Spleen (tissue), 11 donors: ENCODE data around the gene CALCOCO1. TPM values are rescaled to one million over a fixed set of nuclear protein-coding genes. Genes with fewer than 3 reads are reported as not detected.

Experiments
- DNase-seq: peaks from one replicate; pipeline ENCODE4 v3.0.0-alpha.2; 2020
- H3K27ac ChIP-seq, 8 donors: fragments of 200-600 bp; sonication (generic) in 7 of 8; 1 replicate in 4 of 8; 2 replicates in 4 of 8; pipeline versions ENCODE4 v1.5.0 to v1.8.0; 2016 to 2021; ENCODE audit warnings: inconsistent platforms in 4 of 8, mild to moderate bottlenecking in 4 of 8, moderate library complexity in 1 of 8
- H3K27me3 ChIP-seq, 7 donors: fragments of 200-600 bp; sonication (generic) in 6 of 7; replicated peaks in 1 of 7; 1 replicate in 4 of 7; 2 replicates in 3 of 7; pipeline versions ENCODE4 v1.5.0 to v1.8.0; 2016 to 2021; ENCODE audit warnings: inconsistent platforms in 3 of 7, mild to moderate bottlenecking in 1 of 7
- H3K36me3 ChIP-seq, 6 donors: fragments of 200-600 bp; sonication (generic) in 5 of 6; 1 replicate in 4 of 6; 2 replicates in 2 of 6; pipeline versions ENCODE4 v1.5.0 to v1.8.0; 2016 to 2021; ENCODE audit warnings: inconsistent platforms in 2 of 6
- H3K4me1 ChIP-seq, 6 donors: fragments of 200-600 bp; sonication (generic) in 5 of 6; 1 replicate in 3 of 6; 2 replicates in 3 of 6; pipeline versions ENCODE4 v1.5.0 to v1.8.0; 2016 to 2021; ENCODE audit warnings: inconsistent platforms in 3 of 6
- H3K4me3 ChIP-seq, 8 donors: fragments of 200-600 bp; sonication (generic) in 7 of 8; 1 replicate in 4 of 8; 2 replicates in 4 of 8; pipeline versions ENCODE4 v1.5.0 to v1.8.0; 2016 to 2021; ENCODE audit warnings: inconsistent platforms in 4 of 8, mild to moderate bottlenecking in 4 of 8, moderate library complexity in 2 of 8
- H3K9me3 ChIP-seq, 8 donors: fragments of 200-600 bp; sonication (generic) in 7 of 8; 1 replicate in 4 of 8; 2 replicates in 4 of 8; pipeline versions ENCODE4 v1.5.0 to v1.8.0; 2016 to 2021; ENCODE audit warnings: inconsistent platforms in 4 of 8
- CTCF ChIP-seq, 11 experiments: fragments of 200-600 bp in 7 of 11; fragments of 450-650 bp in 4 of 11; sonication (generic) in 4 of 11; IDR thresholded peaks in 8 of 11; conservative IDR thresholded peaks in 3 of 11; 1 replicate in 7 of 11; 2 replicates in 4 of 11; pipeline versions ENCODE4 v1.4.0 to v1.8.0; 2016 to 2021; ENCODE audit warnings: antibody characterized with exemption in 11 of 11, inconsistent platforms in 4 of 11, mild to moderate bottlenecking in 1 of 11
- POLR2A ChIP-seq, 3 donors: fragments of 450-650 bp; IDR thresholded peaks; one replicate each; pipeline ENCODE4 v1.5.1; 2017; ENCODE audit warnings: antibody characterized with exemption in 3 of 3, mild to moderate bottlenecking in 1 of 3
- POLR2AphosphoS5 ChIP-seq, 3 donors: sonication (generic); formaldehyde crosslinking; IDR thresholded peaks; one replicate each; pipeline ENCODE4 v1.5.1; 2017; ENCODE audit warnings: antibody characterized with exemption in 3 of 3
- WGBS, 5 donors: extraction: QIAGEN DNeasy Blood & Tissue Kit in 3 of 5; methylation state at CpG; one replicate each; pipeline versions ENCODE4 v1.1.5 to v1.1.7; 2013 to 2018; 5-methylcytosine and 5-hydroxymethylcytosine counted together
- intact Hi-C: fragments of 100-400 bp; cut with DNase I; formaldehyde crosslinking; loops from one replicate; pipeline ENCODE4 v1.15.0; 2023; ENCODE audit warnings: low total_unique reads
- polyA plus RNA-seq, 3 donors: library from polyadenylated mRNA; stranded (reverse); fragments of 200-250 nt; gene quantifications; one replicate each; pipeline ENCODE4 v1.2.1, GENCODE V29; 2013
- total RNA-seq, 7 donors: library from RNA; depleted of rRNA in 3 of 7; stranded (reverse); fragments of >200 nt in 3 of 7; fragmentation: NEBNext Ultra II Directional in 4 of 7; extraction: Animal tissue kit (Norgen Biotek cat#: 25700) in 4 of 7; gene quantifications; one replicate each; pipeline versions ENCODE4 v1.1.0 to v1.2.1, GENCODE V29; 2016 to 2021
- donor health status: healthy with polysubstance abuse.
- donor health status: DM: no; HTN: no; CAD: no; lungs with moderate emphysema.
- donor health status: DM: no; HTN: no; CAD: no.
- donor health status: Bipolar disorder and iron deficiency.
- donor health status: healthy.
- donor health status: DM: no; HTN: no; CAD: no.
- donor health status: DM: yes; HTN: yes; CAD: no.

CALCOCO1 gene
- total and polyA plus RNA-seq, 10 donors = 31.0 to 186 (median 120) TPM

GRCh38 chr12:53744130-53744441, 16.8 kb upstream of the CALCOCO1 start:
- Histone ChIP-seq H3K4me1 (peaks cover 12 to 49% (median 30%) of the 10 kb centered on the region in 6 donors), H3K27me3 (peaks cover 5 to 98% (median 44%) of the 10 kb centered on the region in 7 donors), H3K4me3 (no peak overlapping the region), H3K9me3 (no peaks in the 10 kb centered on the region), H3K36me3 (no peaks in the 10 kb centered on the region), H3K27ac (no peak overlapping the region)
- 76 to 96% (median 83%) methylated on average over 1 of the region's 1 CpG for WGBS, 5 donors
- TF ChIP-seq CTCF (IDR thresholded peaks at IDR 0.05 in 8 of 11, conservative IDR thresholded peaks at IDR 0.05 in 3 of 11) (no peak), POLR2AphosphoS5 (IDR thresholded peaks at IDR 0.05) (no peak)
- no peak for DNase-seq
- intact Hi-C loops = loop anchor here (2.0 kb wide), 1 partner anchor 41 kb away; no protein-coding TSS in a partner anchor

GRCh38 chr12:53743266-53744129, 16.2 kb upstream of the CALCOCO1 start:
- Histone ChIP-seq H3K36me3 (no peaks in the 10 kb centered on the region), H3K4me3 (peak overlapping the region in 2 of 8 donors; percentile 2 to 21), H3K27me3 (peaks cover 5 to 98% (median 44%) of the 10 kb centered on the region in 7 donors), H3K4me1 (peaks cover 15 to 55% (median 36%) of the 10 kb centered on the region in 6 donors), H3K27ac (no peak overlapping the region), H3K9me3 (no peaks in the 10 kb centered on the region)
- peak; percentile 84 for DNase-seq
- WGBS, 5 donors = 13 to 20% (median 17%) methylated on average over 16 of the region's 16 CpGs
- no peak for TF ChIP-seq POLR2A (IDR thresholded peaks at IDR 0.05)
- peak; percentile 90 to 98 (median 96) for TF ChIP-seq CTCF (IDR thresholded peaks at IDR 0.05 in 8 of 11, conservative IDR thresholded peaks at IDR 0.05 in 3 of 11)
- intact Hi-C loops = loop anchor here (2.0 kb wide), 1 partner anchor 41 kb away; no protein-coding TSS in a partner anchor

- Histone ChIP-seq H3K9me3 (no peaks in the 10 kb centered on the region), H3K4me3 (peak overlapping the region in 1 of 8 donors; percentile 59), H3K27me3 (peaks cover 5 to 99% (median 42%) of the 10 kb centered on the region in 7 donors), H3K36me3 (no peaks in the 10 kb centered on the region), H3K27ac (no peak overlapping the region), H3K4me1 (peaks cover 11 to 42% (median 29%) of the 10 kb centered on the region in 6 donors)
- no peak for DNase-seq
- intact Hi-C loops = no loop called here
- WGBS, 5 donors = 66 to 74% (median 71%) methylated on average over 3 of the region's 3 CpGs
- TF ChIP-seq POLR2A (IDR thresholded peaks at IDR 0.05) (no peak), POLR2AphosphoS5 (IDR thresholded peaks at IDR 0.05) (no peak), CTCF (IDR thresholded peaks at IDR 0.05 in 8 of 11, conservative IDR thresholded peaks at IDR 0.05 in 3 of 11) (no peak)
Observed at GRCh38 chr12:53740130-53740491, 12.9 kb upstream of the CALCOCO1 start.
